NT2/D1 (cell line): ENCODE data around the gene MAST4.
A peak's percentile ranks its signal among the peaks of the same experiment; 100 is the strongest.

Experiments
- DNase-seq: peaks from one replicate; pipeline ENCODE4 v3.0.0-alpha.2; 2011; ENCODE audit warnings: low read depth, low spot score
- H3K27me3 ChIP-seq: 2 replicates; pipeline ENCODE4 v1.6.0; 2011; ENCODE audit warnings: mild to moderate bottlenecking; ENCODE audit not compliant: insufficient read length, insufficient read depth
- H3K36me3 ChIP-seq: 2 replicates; pipeline ENCODE4 v1.6.1; 2011; ENCODE audit warnings: mild to moderate bottlenecking, low read length, mixed read lengths; ENCODE audit not compliant: insufficient read depth, insufficient read length
- H3K4me1 ChIP-seq: 2 replicates; pipeline ENCODE4 v1.5.1; 2011; ENCODE audit not compliant: insufficient read depth, insufficient read length
- H3K4me3 ChIP-seq: 2 replicates; pipeline ENCODE4 v1.5.1; 2011; ENCODE audit warnings: low read depth; ENCODE audit not compliant: insufficient read length
- H3K9ac ChIP-seq: 2 replicates; pipeline ENCODE4 v1.6.0; 2011; ENCODE audit warnings: low read depth; ENCODE audit not compliant: insufficient read length
- H3K9me3 ChIP-seq: 2 replicates; pipeline ENCODE4 v1.5.1; 2011; ENCODE audit warnings: mild to moderate bottlenecking, low read length; ENCODE audit not compliant: insufficient read depth
- SUZ12 ChIP-seq: IDR thresholded peaks from 2 replicates; pipeline ENCODE4 v1.6.1; 2011; ENCODE audit not compliant: insufficient read length, insufficient read depth; ENCODE audit errors: extremely low read depth
- YY1 ChIP-seq: IDR thresholded peaks from 2 replicates; pipeline ENCODE4 v1.6.1; 2011; ENCODE audit not compliant: insufficient read length, insufficient read depth
- ZNF274 ChIP-seq: IDR thresholded peaks from 2 replicates; pipeline ENCODE4 v1.6.1; 2011; ENCODE audit warnings: mild to moderate bottlenecking, low read depth, low read length

The MAST4 gene

GRCh38 chr5:66701244-66701643 is 105.1 kb downstream of the MAST4 start:
- H3K36me3 ChIP-seq: no peaks in the 10 kb centered on the region
- no peak overlapping the region for H3K4me3 ChIP-seq
- TF ChIP-seq ZNF274 (no peak), YY1 (no peak), SUZ12 (no peak)
- no peaks in the 10 kb centered on the region for H3K4me1 ChIP-seq
- H3K9ac ChIP-seq: no peak overlapping the region
- peaks cover 40% of the 10 kb centered on the region for H3K27me3 ChIP-seq
- DNase-seq: no peak
- no peaks in the 10 kb centered on the region for H3K9me3 ChIP-seq

GRCh38 chr5:66702426-66702825 is 106.2 kb downstream of the MAST4 start:
- Histone ChIP-seq H3K9ac (no peak overlapping the region), H3K4me3 (no peak overlapping the region), H3K9me3 (no peaks in the 10 kb centered on the region), H3K36me3 (no peaks in the 10 kb centered on the region), H3K27me3 (peaks cover 51% of the 10 kb centered on the region), H3K4me1 (no peaks in the 10 kb centered on the region)
- no peak for TF ChIP-seq SUZ12
- TF ChIP-seq YY1: no peak
- TF ChIP-seq ZNF274: no peak
- no peak for DNase-seq

DNA sequence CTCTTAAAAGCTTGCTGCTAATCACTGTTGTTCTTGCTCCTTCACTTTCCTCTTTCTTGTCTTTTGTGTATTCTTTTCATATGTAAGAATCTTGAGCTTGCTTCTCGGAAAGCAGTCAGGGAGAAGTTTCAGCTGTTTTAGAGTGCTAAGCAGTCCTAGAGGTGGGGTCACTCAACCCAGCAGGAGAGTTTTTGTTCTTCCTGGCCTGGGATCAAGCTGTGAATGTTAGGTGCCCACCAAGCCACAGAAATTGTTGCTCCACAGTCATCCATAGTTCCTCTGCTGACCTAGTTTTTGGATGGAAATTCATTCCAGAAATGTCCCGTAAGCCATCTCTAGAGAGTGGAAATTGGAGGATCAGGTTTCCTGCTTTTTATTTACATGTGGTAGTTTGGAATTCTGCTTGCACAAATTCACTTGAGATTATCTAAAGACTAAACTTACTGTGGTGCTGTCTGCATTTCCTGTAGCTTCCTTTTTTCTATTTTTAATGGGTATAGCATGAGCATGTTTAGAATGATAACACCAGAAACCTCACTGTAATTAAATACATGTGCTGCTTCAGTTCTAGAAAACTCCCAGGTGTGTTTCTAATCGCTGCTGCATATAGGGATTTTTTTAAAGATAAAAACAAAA is 108.7 kb downstream of the MAST4 start:
- Histone ChIP-seq H3K4me3 (no peak overlapping the region), H3K4me1 (no peaks in the 10 kb centered on the region), H3K36me3 (no peaks in the 10 kb centered on the region), H3K9me3 (no peaks in the 10 kb centered on the region), H3K27me3 (peaks cover 67% of the 10 kb centered on the region), H3K9ac (no peak overlapping the region)
- peak; percentile 33 for DNase-seq
- no peak for TF ChIP-seq YY1

DNA sequence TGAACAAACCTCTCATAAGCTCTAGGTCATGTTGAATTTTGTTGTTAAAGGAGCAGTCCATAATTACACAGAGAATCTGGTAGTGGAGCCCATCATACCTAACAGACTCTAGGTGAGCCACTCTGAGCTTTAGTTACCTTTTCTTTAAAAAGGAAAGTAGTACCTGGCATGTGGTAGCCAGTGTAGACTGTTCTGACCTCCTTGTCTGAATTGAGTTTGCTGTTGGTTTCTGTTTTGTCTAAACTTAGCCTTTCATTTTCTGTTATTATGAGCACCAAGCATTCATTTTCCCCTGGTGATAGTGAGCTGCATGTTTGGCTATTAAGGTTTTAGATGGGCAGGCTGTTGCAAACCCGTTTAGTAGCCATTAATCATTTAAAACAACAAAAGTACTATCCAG is 112.2 kb downstream of the MAST4 start:
- no peak for DNase-seq
- no peak for TF ChIP-seq SUZ12
- TF ChIP-seq ZNF274: no peak
- Histone ChIP-seq H3K4me3 (no peak overlapping the region), H3K9ac (no peak overlapping the region), H3K36me3 (no peaks in the 10 kb centered on the region), H3K27me3 (peaks cover 46% of the 10 kb centered on the region), H3K4me1 (no peaks in the 10 kb centered on the region), H3K9me3 (peaks cover 13% of the 10 kb centered on the region; the same call in 1 of the 2 replicates)

DNA sequence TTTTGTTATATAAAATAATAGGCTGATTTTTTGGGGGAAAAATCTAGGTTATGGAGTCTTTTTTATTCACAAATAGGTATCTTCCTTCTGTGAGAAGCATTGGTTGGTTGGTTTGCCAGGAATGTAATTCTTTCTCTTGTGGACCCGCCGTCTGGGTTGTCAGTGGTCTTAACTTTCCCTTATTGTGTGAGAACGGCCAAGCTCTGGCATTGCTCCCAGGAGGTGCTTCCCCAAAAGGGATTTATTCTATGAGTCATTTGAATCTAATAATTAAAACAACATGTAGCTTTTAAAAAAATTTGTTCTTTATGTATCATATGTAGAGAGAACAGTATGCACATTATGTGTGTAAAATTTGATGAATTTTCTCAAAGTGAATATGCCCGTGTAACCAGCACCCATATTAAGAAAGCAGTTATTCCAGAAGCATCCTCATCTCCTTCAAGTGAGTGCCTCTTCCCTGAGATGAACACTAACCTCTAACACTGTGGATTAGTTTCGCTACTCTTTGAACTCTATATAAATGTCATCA is 114.4 kb downstream of the MAST4 start:
- H3K4me3 ChIP-seq: no peak overlapping the region
- no peak for DNase-seq

DNA sequence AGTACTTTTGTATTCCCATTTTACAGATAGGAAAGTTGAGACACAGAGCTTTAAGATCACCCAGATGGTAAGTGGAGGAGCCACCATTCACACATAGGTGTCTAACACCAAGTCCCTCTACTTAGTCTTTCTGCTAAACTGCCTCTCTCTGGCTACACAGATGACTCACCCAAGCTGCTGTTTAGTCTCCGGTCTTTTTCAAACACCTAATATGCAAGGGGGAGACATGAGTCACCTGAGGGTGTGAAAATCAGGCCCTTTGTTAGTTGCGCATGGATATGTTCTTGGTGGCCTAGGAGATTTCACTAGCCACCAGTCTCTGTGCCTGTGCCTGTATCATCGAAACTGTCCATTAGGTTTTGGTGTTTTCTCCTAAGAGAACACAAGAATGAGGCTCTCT is 117.8 kb downstream of the MAST4 start:
- Histone ChIP-seq H3K36me3 (no peaks in the 10 kb centered on the region), H3K4me1 (no peaks in the 10 kb centered on the region), H3K27me3 (peaks cover 3% of the 10 kb centered on the region), H3K9me3 (peaks cover 13% of the 10 kb centered on the region; the same call in 1 of the 2 replicates), H3K9ac (no peak overlapping the region), H3K4me3 (no peak overlapping the region)
- TF ChIP-seq SUZ12: no peak
- TF ChIP-seq ZNF274: no peak
- no peak for TF ChIP-seq YY1
- no peak for DNase-seq

More for the DNA sequence above, 114.4 kb downstream of the MAST4 start:
- H3K9me3 ChIP-seq: peaks cover 13% of the 10 kb centered on the region; the same call in 1 of the 2 replicates
- H3K4me1 ChIP-seq: no peaks in the 10 kb centered on the region
- TF ChIP-seq YY1 (no peak), ZNF274 (no peak)
- H3K27me3 ChIP-seq: peaks cover 35% of the 10 kb centered on the region
- no peaks in the 10 kb centered on the region for H3K36me3 ChIP-seq
- H3K9ac ChIP-seq: no peak overlapping the region

DNA sequence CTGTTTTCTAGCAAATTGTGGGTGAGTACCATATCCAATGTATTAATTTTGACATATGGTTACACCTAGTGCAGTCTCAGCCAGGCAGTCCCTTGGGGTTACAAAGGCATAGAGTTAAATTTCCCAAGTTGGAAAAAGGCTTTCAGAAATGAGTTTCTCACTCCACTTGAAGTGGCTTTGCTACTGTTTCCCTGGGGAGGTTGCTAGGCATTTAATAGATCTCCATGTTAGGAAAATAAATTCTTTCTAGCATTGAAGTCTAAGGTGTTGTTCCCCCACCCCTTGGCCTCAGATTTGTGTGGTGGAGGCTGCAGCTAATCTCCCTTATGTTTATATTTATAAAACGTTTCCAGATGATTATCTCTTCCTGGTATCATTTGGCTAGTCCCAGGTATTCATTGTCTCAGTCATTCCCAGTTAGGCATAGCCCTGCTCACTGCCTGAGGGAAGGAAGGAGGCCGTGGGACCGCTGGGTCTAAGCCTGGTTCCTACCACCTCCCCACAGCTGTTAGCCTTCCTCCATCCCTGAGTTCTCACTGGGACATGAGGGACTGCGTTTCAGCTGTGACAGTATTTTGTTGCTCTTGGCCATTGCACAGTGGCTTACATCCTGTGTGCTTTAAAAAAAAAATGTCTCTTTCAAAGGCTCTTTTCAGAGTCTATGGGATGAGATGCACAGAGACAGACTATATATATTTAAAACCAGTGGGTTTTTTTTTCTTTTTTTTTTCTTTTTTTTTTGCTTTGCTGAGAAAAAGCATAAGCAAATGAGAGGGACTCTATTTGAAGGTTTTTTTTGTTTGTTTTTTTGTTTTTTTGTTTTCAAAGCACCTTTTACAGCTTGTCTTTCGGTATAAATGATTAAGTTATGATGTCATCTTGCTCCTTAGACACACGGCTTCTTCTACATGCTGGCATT is 121.5 kb downstream of the MAST4 start:
- Histone ChIP-seq H3K36me3 (no peaks in the 10 kb centered on the region), H3K27me3 (no peaks in the 10 kb centered on the region), H3K4me1 (no peaks in the 10 kb centered on the region), H3K9me3 (0 out of 2 replicates have a peak, but pooled peaks cover under 1% of the 10 kb centered on the region), H3K9ac (no peak overlapping the region), H3K4me3 (no peak overlapping the region)
- TF ChIP-seq ZNF274: no peak
- TF ChIP-seq SUZ12: no peak
- no peak for TF ChIP-seq YY1
- DNase-seq: no peak
